Measurements from ENCODE around the gene HNRNPH2.
A peak's percentile ranks its signal among the peaks of the same experiment; 100 is the strongest.

The HNRNPH2 gene, protein sequence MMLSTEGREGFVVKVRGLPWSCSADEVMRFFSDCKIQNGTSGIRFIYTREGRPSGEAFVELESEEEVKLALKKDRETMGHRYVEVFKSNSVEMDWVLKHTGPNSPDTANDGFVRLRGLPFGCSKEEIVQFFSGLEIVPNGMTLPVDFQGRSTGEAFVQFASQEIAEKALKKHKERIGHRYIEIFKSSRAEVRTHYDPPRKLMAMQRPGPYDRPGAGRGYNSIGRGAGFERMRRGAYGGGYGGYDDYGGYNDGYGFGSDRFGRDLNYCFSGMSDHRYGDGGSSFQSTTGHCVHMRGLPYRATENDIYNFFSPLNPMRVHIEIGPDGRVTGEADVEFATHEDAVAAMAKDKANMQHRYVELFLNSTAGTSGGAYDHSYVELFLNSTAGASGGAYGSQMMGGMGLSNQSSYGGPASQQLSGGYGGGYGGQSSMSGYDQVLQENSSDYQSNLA

DNA sequence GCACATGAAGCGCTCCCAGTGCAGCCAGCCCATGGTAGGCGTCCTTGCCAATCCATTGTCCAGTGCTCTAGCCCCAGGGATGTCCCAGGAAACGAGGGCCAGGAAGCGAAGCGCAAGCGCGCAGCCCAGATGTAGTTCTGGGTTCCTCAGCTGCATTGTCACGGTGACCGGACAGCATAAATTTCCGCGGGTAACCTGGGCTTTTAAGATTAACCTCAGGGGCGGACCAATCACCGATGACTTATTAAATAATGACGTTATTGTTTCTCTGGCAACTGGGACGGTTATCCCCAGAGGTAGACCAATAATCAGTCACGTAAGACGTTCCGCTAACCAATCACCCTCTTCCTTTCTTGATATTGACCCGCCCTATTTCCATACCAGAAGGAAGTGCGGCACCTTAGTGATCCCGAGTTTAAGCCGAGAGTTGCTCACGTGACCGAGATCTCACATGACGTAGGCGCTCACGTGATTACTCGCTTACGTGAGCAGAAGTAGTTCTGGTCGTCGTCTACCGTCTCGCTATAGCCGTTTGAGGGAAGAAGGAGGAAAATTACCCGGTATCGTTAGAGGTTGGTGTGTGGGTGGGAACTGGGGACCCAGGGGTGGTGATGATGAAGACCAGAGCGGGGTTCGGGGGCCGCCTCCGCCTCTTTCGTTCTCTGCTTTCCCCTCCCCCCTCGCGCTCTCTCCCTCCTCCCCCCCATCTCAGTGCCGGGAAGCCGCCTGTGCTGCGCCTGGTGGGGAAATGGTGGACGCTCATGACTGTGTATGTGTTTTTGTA lies at the start of gene HNRNPH2, which contains the start of gene GLA:
TSS of gene HNRNPH2 (plus strand) at position 475 of the 784 bp plus-strand sequence. CDS start 3,767 bp downstream, outside the sequence.
TSS of gene GLA (minus strand) at position 178 of the 784 bp plus-strand sequence. CDS start at position 156, 22 bp downstream.
- TF ChIP-seq POLR2A (IDR thresholded peaks at IDR 0.05; ENCODE audit: low read depth, low read length), result peak; percentile 56
- peak; percentile 99 for FAIRE-seq
- peak; percentile 58 for DNase-seq (ENCODE audit: insufficient read length, low spot score)

DNA sequence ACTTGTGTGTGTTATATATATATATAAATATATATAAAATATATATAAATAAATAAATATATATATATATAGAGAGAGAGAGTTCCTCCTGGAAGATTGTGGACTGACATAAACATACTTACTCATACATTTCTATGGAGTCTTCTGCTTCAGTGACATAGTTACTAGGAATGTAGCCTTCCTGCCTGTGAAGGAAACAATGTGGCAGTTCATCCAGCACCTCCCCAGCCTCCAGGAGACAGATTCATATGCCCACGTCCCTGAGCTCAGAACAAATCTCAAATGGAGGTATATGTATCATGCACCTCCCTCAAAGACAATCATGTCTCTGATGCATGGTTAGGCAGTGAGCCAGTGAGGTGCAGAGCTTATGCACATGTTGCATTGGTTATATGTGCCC lies 48.1 kb upstream of the HNRNPH2 start:
- DNase-seq (ENCODE audit: insufficient read length, low spot score) (no peak), FAIRE-seq (no peak)
- TF ChIP-seq POLR2A (IDR thresholded peaks at IDR 0.05; ENCODE audit: low read depth, low read length), result no peak

DNA sequence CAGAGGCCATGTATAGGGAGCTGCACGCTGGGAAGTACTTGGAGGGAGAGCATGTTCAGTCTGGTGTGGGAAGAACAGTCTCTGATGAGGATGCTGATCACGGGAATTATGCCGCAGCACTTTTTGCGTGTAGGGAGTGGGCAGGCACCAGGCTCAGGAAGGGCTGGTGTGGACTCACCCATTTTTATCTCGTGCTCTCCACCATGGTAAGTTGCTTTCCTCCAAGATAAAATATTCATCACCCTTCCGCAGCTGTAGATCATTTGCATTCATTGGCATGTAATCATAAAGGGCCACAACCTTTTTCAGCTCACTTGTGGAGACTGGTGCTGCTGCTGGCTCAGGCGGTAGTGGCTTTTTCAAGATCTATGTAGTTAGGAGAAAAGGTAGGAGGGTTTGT lies 47.6 kb upstream of the HNRNPH2 start:
- no peak for DNase-seq (ENCODE audit: insufficient read length, low spot score)
- no peak for FAIRE-seq
- TF ChIP-seq POLR2A (IDR thresholded peaks at IDR 0.05; ENCODE audit: low read depth, low read length), result no peak

DNA sequence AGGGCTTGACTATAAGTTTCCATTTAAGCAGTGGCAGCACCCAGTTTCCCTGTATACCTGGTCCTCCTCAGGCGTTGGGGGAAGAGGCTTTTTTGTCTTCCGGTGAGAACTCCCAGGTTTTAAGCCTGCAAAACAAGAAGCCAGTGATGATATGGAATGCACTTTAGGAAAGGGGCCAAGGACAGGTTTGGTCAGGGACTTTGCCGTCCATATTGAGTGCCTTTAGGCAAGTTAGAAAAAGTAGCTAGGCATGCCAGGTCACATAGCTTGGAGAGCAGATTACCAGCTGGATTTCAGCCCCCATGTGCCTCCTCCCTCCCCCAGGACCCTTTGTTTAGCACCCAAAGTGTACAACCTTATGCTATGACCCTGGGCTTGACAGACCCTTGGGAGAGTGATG lies 45.9 kb upstream of the HNRNPH2 start:
- FAIRE-seq (no peak), DNase-seq (ENCODE audit: insufficient read length, low spot score) (no peak)
- no peak for TF ChIP-seq POLR2A (IDR thresholded peaks at IDR 0.05; ENCODE audit: low read depth, low read length)

DNA sequence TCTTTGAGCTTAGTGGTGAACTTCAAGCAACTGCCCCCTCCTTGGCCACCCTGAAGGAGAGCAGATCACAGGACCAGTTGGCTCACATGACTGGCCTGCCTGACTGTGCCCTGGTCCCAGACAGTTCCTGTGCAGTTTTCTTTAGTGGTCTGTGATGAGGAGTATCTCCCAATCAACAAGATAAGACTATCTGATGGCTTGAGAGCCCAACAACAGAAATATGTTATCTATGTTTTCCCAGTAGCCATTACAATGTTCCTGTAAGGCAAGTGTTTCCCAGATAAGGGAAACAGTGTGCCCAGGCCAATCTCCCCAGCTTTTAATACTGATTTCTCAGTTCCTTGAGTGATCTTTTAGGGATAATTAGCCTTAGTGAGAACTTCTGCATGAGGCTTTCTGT lies 45.3 kb upstream of the HNRNPH2 start:
- no peak for FAIRE-seq
- TF ChIP-seq POLR2A (IDR thresholded peaks at IDR 0.05; ENCODE audit: low read depth, low read length), result no peak
- DNase-seq (ENCODE audit: insufficient read length, low spot score), result no peak

DNA sequence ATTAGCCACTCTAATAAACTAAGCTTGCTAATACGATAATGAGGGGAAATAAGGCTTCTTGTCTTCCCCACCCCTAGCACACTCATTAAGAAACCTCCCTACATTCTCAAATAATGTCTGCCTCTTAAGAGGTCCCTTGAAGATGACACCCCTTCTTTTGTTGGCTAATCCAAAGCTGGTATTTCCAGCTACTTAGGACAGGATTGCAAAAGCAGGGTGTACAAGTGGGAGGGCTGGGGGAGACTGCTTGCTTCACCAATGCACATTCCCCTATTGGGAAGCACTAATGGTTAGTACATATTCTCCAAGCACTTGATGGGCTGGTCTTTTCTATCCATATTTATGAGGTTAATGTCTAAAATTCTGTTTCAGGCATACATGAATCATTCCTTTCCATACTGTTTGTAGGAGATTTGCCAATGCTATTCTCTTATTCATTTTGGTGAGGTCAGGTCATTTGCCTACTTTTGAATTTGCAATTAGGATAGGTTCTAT lies 42.7 kb upstream of the HNRNPH2 start:
- FAIRE-seq, result no peak
- TF ChIP-seq POLR2A (IDR thresholded peaks at IDR 0.05; ENCODE audit: low read depth, low read length), result no peak
- DNase-seq (ENCODE audit: insufficient read length, low spot score), result no peak

DNA sequence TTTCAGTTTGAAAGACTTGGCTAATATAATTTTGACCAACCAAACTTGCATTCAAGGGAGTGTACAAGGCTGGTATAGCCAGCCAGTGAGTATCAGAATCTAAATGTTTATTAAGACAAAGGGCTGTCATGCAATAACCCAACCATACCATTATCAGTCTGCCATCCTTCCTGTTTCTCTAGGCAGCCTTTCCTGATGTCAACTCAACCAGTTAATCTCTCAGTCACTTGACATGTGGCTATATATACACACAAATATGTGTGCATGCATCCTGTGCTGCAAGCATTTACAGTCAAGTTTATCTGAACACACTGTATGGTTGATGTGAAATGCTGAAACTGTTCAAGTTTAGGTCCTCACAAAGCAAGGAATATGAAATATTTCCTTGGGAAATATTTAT lies 39.2 kb upstream of the HNRNPH2 start:
- FAIRE-seq (no peak), DNase-seq (ENCODE audit: insufficient read length, low spot score) (no peak)
- TF ChIP-seq POLR2A (IDR thresholded peaks at IDR 0.05; ENCODE audit: low read depth, low read length), result no peak

DNA sequence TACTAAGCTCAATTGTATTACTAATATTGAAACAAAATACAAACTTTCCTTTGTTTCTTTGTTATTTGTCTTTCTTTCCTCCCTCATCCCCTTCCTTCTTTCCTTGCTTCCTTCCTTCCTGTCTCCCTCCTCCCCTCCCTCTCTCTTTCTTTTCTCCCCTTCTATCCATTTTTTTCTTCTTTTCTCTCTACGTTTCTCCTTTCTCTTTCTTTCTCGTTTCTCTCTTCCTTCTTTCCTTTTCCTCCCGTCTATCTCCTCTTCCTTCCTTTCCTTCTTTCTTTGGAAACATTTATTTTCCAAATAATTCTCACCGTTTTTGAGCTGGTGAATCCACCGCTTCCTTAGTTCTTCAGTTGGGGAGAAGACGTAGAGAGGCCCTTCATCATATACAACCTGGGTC lies 38.3 kb upstream of the HNRNPH2 start:
- no peak for DNase-seq (ENCODE audit: insufficient read length, low spot score)
- no peak for TF ChIP-seq POLR2A (IDR thresholded peaks at IDR 0.05; ENCODE audit: low read depth, low read length)
- FAIRE-seq, result no peak

DNA sequence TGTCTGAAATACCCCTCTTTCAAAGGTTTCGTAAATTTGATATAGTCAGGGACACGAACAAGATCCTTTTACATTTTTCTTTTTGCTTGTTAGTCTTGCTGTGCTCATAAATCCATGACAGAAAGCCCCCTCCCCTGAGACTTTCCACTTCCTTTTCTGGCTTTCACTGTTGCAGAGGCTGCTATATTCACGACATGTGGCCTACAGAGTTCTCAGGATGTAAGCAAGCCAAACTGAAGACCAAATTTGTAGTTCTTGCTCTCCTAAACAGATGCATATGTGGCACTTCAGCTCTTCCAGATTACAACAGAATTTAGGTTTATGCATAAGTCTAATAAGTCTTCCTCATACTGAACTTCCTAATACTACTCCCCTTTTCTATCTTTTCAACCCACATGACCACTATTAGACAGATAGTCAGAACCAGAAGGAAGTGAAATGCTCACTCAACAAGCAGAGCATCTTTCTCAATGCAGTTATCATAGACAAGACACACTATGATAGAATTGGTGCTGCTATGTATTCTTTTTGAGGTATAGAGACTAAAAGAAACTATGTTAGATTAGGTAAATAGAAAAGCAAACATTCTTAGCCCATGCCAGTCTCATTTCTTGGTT lies 37.0 kb upstream of the HNRNPH2 start:
- no peak for TF ChIP-seq POLR2A (IDR thresholded peaks at IDR 0.05; ENCODE audit: low read depth, low read length)
- no peak for FAIRE-seq
- DNase-seq (ENCODE audit: insufficient read length, low spot score), result no peak

DNA sequence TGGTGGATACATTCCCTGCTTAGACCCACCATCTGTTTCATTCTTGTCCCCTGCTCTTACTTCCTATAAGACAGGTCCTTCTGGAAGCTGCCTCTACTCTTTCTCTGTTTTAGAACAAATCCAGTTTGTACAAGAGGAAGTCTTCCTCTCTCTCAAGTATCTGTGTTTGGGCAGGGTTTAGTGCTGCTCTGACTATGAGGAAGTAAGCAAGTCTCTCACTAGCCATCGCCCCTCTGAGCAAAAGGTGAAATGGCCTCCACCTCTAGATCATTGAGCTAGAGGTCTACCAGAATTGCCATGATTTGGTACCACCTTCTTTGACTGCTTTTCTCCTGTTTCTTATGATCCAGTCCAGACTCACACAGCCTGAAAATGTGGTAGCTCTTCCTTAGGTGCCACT lies 30.5 kb upstream of the HNRNPH2 start:
- no peak for TF ChIP-seq POLR2A (IDR thresholded peaks at IDR 0.05; ENCODE audit: low read depth, low read length)
- FAIRE-seq, result no peak
- no peak for DNase-seq (ENCODE audit: insufficient read length, low spot score)

DNA sequence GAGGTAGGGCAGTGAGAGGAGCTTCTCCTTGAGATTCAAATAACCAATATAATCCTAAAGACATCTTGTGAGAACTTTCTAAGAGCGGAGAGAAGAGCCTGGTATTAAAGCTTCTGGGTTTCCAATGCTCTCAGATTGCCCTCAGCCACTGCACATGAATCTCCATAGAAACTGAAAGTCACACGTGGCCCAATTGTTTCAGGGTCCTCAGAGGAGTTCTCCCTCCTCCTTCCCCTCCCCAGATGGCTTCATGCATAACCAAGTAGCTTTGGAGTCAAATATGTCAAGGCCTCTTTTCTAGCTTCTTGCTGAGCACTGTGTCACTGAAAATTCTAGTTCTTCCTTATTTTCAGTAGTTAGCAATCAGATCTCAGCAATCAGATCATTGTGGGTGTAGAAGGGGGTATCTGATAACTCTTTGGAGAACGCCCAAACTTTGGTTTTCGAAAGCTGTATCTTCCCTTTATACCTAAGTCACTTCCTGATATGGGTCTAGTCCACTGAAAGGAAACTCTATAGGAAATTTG lies 24.3 kb upstream of the HNRNPH2 start:
- no peak for FAIRE-seq
- TF ChIP-seq POLR2A (IDR thresholded peaks at IDR 0.05; ENCODE audit: low read depth, low read length), result no peak
- no peak for DNase-seq (ENCODE audit: insufficient read length, low spot score)

DNA sequence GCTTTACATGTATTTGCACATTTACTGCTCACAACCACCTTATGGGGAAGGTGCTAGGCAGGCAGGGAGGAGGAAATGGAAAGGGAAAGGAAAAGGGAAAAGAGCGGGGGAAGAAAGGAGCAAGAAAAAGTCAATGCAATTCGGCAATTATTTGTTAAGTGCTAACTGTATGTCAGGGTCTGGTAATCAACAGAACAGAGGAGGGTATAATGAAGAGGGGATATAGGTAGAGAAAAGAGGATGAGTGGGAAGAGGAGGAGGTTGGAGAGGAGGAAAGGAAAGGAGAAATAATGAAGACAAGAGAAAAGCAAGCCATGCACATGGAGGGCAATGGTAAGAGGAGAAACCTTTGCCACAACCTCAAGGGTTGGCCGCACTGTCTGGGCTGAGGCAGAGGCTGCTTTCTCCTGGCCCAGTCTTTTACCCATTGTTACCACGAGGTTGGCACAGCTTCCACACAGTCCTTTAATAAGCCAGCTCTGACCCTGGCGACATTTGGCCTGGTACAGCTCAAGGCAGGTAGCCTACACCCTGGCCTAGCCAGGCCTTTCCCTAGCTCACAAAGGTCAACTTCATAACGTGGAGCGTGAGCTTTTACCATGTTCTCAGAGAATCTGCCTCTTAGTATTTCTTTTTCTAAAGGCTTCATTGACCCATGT lies 22.9 kb upstream of the HNRNPH2 start:
- TF ChIP-seq POLR2A (IDR thresholded peaks at IDR 0.05; ENCODE audit: low read depth, low read length), result no peak
- DNase-seq (ENCODE audit: insufficient read length, low spot score), result no peak
- no peak for FAIRE-seq

DNA sequence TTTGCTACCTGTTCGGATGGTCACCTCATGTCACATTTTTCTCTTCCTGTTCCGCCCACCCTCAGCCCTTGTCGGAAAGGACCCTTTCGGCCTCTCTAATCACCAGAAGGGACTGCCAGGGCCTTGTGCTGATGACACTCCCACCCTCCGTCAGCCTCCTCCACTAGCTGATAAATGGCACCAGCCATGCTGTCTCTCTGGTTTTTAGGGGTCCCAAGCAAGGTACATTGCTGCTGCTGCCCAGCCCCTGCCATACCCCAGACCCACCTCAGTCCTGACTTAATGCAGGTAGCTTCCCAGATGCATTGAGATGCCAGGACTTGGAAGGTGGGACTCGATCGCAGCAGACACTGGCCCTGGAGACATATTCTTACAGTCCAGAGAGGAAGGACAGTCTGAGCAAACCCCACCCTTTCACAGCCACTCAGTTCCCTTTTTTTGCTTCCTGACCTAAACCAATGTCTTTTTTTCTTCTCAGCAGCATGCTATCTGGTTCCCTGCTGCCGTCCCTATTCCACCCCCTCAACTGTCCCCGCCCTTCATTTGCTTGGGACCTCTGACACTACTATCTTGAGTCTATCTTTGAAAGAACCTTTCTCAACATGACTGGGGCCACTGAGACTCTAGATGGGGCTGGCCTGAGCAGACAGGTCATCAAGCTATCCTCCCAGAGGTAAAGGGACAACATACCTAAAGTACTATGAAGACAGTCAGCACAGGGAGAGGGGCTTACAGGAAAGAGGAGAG lies 22.1 kb upstream of the HNRNPH2 start, which contains the start of gene BTK:
TSS of gene BTK (minus strand) at position 397 of the 747 bp plus-strand sequence. CDS start 10,907 bp downstream, outside the sequence.
- DNase-seq (ENCODE audit: insufficient read length, low spot score), result no peak
- no peak for FAIRE-seq
- TF ChIP-seq POLR2A (IDR thresholded peaks at IDR 0.05; ENCODE audit: low read depth, low read length), result no peak

Data from H54 (cell line).